Esophagus muscularis mucosa (tissue), 4 donors: ENCODE results near the gene PDE4D.

ENCODE experiments used
- EP300 ChIP-seq: sonication (generic); formaldehyde crosslinking; IDR thresholded peaks from one replicate; pipeline ENCODE4 v1.6.1; 2017; ENCODE audit warnings: antibody characterized with exemption
- POLR2A ChIP-seq: fragments of 450-650 bp; IDR thresholded peaks from one replicate; pipeline ENCODE4 v1.6.1; 2017; ENCODE audit warnings: antibody characterized with exemption, moderate library complexity, mild to moderate bottlenecking, low read depth
- POLR2AphosphoS5 ChIP-seq, 2 donors: sonication (generic); formaldehyde crosslinking; IDR thresholded peaks; one replicate each; pipeline ENCODE4 v1.6.1; 2017; ENCODE audit warnings: antibody characterized with exemption in 2 of 2
- TF ChIP-seq, protein P1 (sequence below), 3 experiments: fragments of 200-600 bp in 2 of 3; fragments of 450-650 bp in 1 of 3; sonication (generic) in 2 of 3; IDR thresholded peaks; one replicate each; pipeline ENCODE4 v1.5.1; 2017 to 2019; ENCODE audit warnings: antibody characterized with exemption in 3 of 3, mild to moderate bottlenecking in 2 of 3, moderate library complexity in 1 of 3

- TF ChIP-seq, protein P1, sequence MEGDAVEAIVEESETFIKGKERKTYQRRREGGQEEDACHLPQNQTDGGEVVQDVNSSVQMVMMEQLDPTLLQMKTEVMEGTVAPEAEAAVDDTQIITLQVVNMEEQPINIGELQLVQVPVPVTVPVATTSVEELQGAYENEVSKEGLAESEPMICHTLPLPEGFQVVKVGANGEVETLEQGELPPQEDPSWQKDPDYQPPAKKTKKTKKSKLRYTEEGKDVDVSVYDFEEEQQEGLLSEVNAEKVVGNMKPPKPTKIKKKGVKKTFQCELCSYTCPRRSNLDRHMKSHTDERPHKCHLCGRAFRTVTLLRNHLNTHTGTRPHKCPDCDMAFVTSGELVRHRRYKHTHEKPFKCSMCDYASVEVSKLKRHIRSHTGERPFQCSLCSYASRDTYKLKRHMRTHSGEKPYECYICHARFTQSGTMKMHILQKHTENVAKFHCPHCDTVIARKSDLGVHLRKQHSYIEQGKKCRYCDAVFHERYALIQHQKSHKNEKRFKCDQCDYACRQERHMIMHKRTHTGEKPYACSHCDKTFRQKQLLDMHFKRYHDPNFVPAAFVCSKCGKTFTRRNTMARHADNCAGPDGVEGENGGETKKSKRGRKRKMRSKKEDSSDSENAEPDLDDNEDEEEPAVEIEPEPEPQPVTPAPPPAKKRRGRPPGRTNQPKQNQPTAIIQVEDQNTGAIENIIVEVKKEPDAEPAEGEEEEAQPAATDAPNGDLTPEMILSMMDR (IDR thresholded peaks at IDR 0.05): no peak
- TF ChIP-seq POLR2A (no peak), POLR2AphosphoS5 (IDR thresholded peaks at IDR 0.05) (no peak), EP300 (no peak)
Observed at GRCh38 chr5:59189472-59190244, 703.9 kb downstream of the PDE4D start.
